Retinal pigment epithelial cell (primary cell): Measurements from ENCODE around the gene NCK2.

Source experiments
- DNase-seq: peaks from one replicate; pipeline ENCODE4 v3.0.0-alpha.2; 2010; ENCODE audit warnings: low read depth
- H3K4me3 ChIP-seq: 2 replicates; pipeline ENCODE4 v1.5.1; 2011; ENCODE audit warnings: mild to moderate bottlenecking, low read length, control low read depth, moderate library complexity
- CTCF ChIP-seq: conservative IDR thresholded peaks from 2 replicates; pipeline ENCODE4 v1.5.1; 2011; ENCODE audit warnings: low read depth, low read length, control low read depth, inconsistent platforms

NCK2 gene

GRCh38 chr2:105836341-105836740 is 91.6 kb downstream of the NCK2 start:
- no peak overlapping the region for H3K4me3 ChIP-seq
- TF ChIP-seq CTCF: no peak
- DNase-seq: no peak

- DNase-seq: no peak
- no peak overlapping the region for H3K4me3 ChIP-seq
- no peak for TF ChIP-seq CTCF
These were observed 92.4 kb downstream of the NCK2 start for GRCh38 chr2:105836840-105837692.

- DNase-seq: no peak
- no peak for TF ChIP-seq CTCF
These were observed 95.1 kb downstream of the NCK2 start for GRCh38 chr2:105839793-105840192.

GRCh38 chr2:105840933-105841332 is 96.2 kb downstream of the NCK2 start:
- no peak for DNase-seq
- H3K4me3 ChIP-seq: no peak overlapping the region
- TF ChIP-seq CTCF: no peak

More at GRCh38 chr2:105839793-105840192, 95.1 kb downstream of the NCK2 start:
- H3K4me3 ChIP-seq: no peak overlapping the region

- H3K4me3 ChIP-seq: no peak overlapping the region
- DNase-seq: no peak
- no peak for TF ChIP-seq CTCF
These were observed 96.8 kb downstream of the NCK2 start for GRCh38 chr2:105841551-105841950.

GRCh38 chr2:105842555-105842954 is 97.8 kb downstream of the NCK2 start:
- DNase-seq: no peak
- no peak for TF ChIP-seq CTCF
- H3K4me3 ChIP-seq: no peak overlapping the region

GRCh38 chr2:105843476-105844374 is 99.0 kb downstream of the NCK2 start:
- no peak overlapping the region for H3K4me3 ChIP-seq
- TF ChIP-seq CTCF: no peak
- DNase-seq: no peak
